Left kidney (tissue), 2 donors: Measurements from ENCODE around the gene TASOR. TPM values are rescaled to one million over a fixed set of nuclear protein-coding genes. Genes with fewer than 3 reads are reported as not detected.
A peak's percentile ranks its signal among the peaks of the same experiment; 100 is the strongest.

Source experiments
- DNase-seq: peaks from one replicate; pipeline ENCODE4 v3.0.0-alpha.2; 2013
- polyA plus RNA-seq: library from polyadenylated mRNA; unstranded; fragments of 120-200 nt; gene quantifications from one replicate; pipeline ENCODE4 v1.2.1, GENCODE V29; 2013; ENCODE audit not compliant: insufficient read length

Gene TASOR
- polyA plus RNA-seq, 1 donor: 108 TPM

GRCh38 chr3:56684029-56684428 is 964 bp upstream of the TASOR start:
- no peak for DNase-seq

GRCh38 chr3:56682462-56683121 is 473 bp downstream of the TASOR start:
- DNase-seq: peak; percentile 77

GRCh38 chr3:56681984-56682461 is 1.0 kb downstream of the TASOR start:
- no peak for DNase-seq

GRCh38 chr3:56680054-56680580 is 2.9 kb downstream of the TASOR start:
- DNase-seq: no peak

- no peak for DNase-seq
These were observed 5.8 kb downstream of the TASOR start for GRCh38 chr3:56677286-56677685.

GRCh38 chr3:56673781-56674457 is 9.1 kb downstream of the TASOR start:
- no peak for DNase-seq

GRCh38 chr3:56667973-56668579 is 15.0 kb downstream of the TASOR start:
- DNase-seq: no peak

GRCh38 chr3:56664823-56665222 is 18.2 kb downstream of the TASOR start:
- no peak for DNase-seq

- DNase-seq: no peak
These were observed 27.4 kb downstream of the TASOR start for GRCh38 chr3:56655709-56656108.

GRCh38 chr3:56654460-56654859 is 28.6 kb downstream of the TASOR start:
- DNase-seq: no peak

GRCh38 chr3:56645407-56645806 is 37.7 kb downstream of the TASOR start:
- DNase-seq: no peak

- no peak for DNase-seq
These were observed 49.2 kb downstream of the TASOR start for GRCh38 chr3:56633602-56634535.

Other genes starting within 250 kb of the TASOR start
- gene ERC2, start 214.8 kb downstream of the TASOR start, polyA plus RNA-seq: 3.9 TPM
- 67.4 TPM for gene CCDC66, start 126.1 kb downstream of the TASOR start, polyA plus RNA-seq
- gene ARHGEF3, start 118.7 kb upstream of the TASOR start, polyA plus RNA-seq: 81.6 TPM